ENCODE data around the gene STXBP4. TPM values are rescaled to one million over a fixed set of nuclear protein-coding genes. Genes with fewer than 3 reads are reported as not detected.

Gene STXBP4
- total and polyA plus RNA-seq, 7 experiments from 2014 or later = 3.2 to 12.1 (median 8.6) TPM

GRCh38 chr17:54976316-54976715 lies 7.8 kb downstream of the STXBP4 start:
- Histone ChIP-seq H3K9me3 (ENCODE audit: control insufficient read depth in 2 of 3, low read length in 3 of 3) (no peaks in the 10 kb centered on the region), H3K36me3 (ENCODE audit: control insufficient read depth in 2 of 3, insufficient read depth in 3 of 3, low read length in 3 of 3) (no peaks in the 10 kb centered on the region), H3K4me3 (ENCODE audit: low read length) (no peak overlapping the region), H3K27me3 (ENCODE audit: control insufficient read depth in 2 of 2, insufficient read depth in 2 of 2, low read length in 2 of 2) (no peaks in the 10 kb centered on the region), H3K27ac (ENCODE audit: low read depth, low read length) (no peak overlapping the region), H3K4me1 (ENCODE audit: control insufficient read depth in 2 of 2, insufficient read depth in 2 of 2, low read length in 2 of 2) (no peaks in the 10 kb centered on the region)
- H3K36me3 Mint-ChIP-seq = peaks cover 2 to 13% (median 6%) of the 10 kb centered on the region in 5 donors
- H3K4me1 Mint-ChIP-seq = peaks cover 0 to 19% (median 11%) of the 10 kb centered on the region in 7 donors
- no peak for ATAC-seq
- peaks cover 0 to 14% (median 0%) of the 10 kb centered on the region in 11 donors for H3K9me3 Mint-ChIP-seq
- intact Hi-C loops (cut with micrococcal nuclease) = no loop called here
- no peak overlapping the region for H3K4me3 Mint-ChIP-seq
- POLR2A ChIA-PET = interaction anchor here (0.6 kb wide), 1 partner anchor 17 kb away, joined by 4 read pairs; no protein-coding TSS in a partner anchor
- H3K27me3 Mint-ChIP-seq = no peaks in the 10 kb centered on the region
- DNase-seq = no peak
- CTCF ChIA-PET = no interaction called here
- no peak overlapping the region for H3K27ac Mint-ChIP-seq

- ChIA-PET POLR2A (interaction anchor here (1.0 kb wide), 1 partner anchor 8 kb away, joined by 3 read pairs; no protein-coding TSS in a partner anchor), CTCF (interaction anchor here (0.6 kb wide), 1 partner anchor 14 kb away, joined by 3 read pairs; no protein-coding TSS in a partner anchor)
- intact Hi-C loops (cut with micrococcal nuclease) = no loop called here
- Mint-ChIP-seq H3K4me1 (peaks cover 0 to 13% (median 8%) of the 10 kb centered on the region in 7 donors), H3K36me3 (peaks cover 2 to 13% (median 6%) of the 10 kb centered on the region in 5 donors), H3K4me3 (no peak overlapping the region), H3K27ac (no peak overlapping the region), H3K9me3 (peaks cover 0 to 14% (median 0%) of the 10 kb centered on the region in 11 donors), H3K27me3 (no peaks in the 10 kb centered on the region)
- no peaks in the 10 kb centered on the region for H3K27me3 ChIP-seq (ENCODE audit: control insufficient read depth in 2 of 2, insufficient read depth in 2 of 2, low read length in 2 of 2)
- no peaks in the 10 kb centered on the region for H3K4me1 ChIP-seq (ENCODE audit: control insufficient read depth in 2 of 2, insufficient read depth in 2 of 2, low read length in 2 of 2)
- H3K27ac ChIP-seq (ENCODE audit: low read depth, low read length) = no peak overlapping the region
- no peaks in the 10 kb centered on the region for H3K9me3 ChIP-seq (ENCODE audit: control insufficient read depth in 2 of 3, low read length in 3 of 3)
- H3K36me3 ChIP-seq (ENCODE audit: control insufficient read depth in 2 of 3, insufficient read depth in 3 of 3, low read length in 3 of 3) = no peaks in the 10 kb centered on the region
- no peak overlapping the region for H3K4me3 ChIP-seq (ENCODE audit: low read length)
- no peak for DNase-seq
- ATAC-seq = no peak
These were observed 9.2 kb downstream of the STXBP4 start for GRCh38 chr17:54977744-54978143.

GRCh38 chr17:54979657-54980056 lies 11.1 kb downstream of the STXBP4 start:
- ChIA-PET CTCF (interaction anchor here (0.6 kb wide), 1 partner anchor 60 kb away, joined by 3 read pairs; no protein-coding TSS in a partner anchor), POLR2A (no interaction called here)

DNA sequence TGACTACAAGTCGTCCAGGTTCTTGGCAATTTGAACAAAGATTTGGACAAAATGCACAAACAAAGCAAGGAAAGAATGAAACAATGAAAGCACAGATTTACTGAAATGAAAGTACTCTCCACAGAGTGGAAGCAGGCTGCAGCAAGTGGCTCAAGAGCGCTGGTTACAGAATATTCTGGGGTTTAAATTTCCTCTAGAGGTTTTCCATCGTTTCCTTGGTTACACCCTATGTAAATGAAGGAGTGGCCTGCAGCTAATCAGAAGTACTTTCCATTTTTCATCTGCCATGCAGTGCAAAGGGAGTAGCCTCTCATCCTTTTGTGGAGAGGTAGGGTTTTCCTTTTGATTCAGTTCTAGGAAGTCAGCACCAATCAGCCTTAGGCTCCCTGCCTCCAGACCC lies 11.8 kb downstream of the STXBP4 start:
- no peak overlapping the region for H3K27ac ChIP-seq (ENCODE audit: low read depth, low read length)
- H3K4me3 ChIP-seq (ENCODE audit: low read length) = no peak overlapping the region
- Mint-ChIP-seq H3K36me3 (peaks cover 2 to 13% (median 9%) of the 10 kb centered on the region in 5 donors), H3K9me3 (peaks cover 0 to 14% (median 0%) of the 10 kb centered on the region in 11 donors), H3K27me3 (no peaks in the 10 kb centered on the region), H3K4me3 (no peak overlapping the region), H3K4me1 (peaks cover 0 to 12% (median 9%) of the 10 kb centered on the region in 7 donors), H3K27ac (no peak overlapping the region)
- DNase-seq (no peak), ATAC-seq (no peak)
- H3K36me3 ChIP-seq (ENCODE audit: control insufficient read depth in 2 of 3, insufficient read depth in 3 of 3, low read length in 3 of 3) = no peaks in the 10 kb centered on the region
- no peaks in the 10 kb centered on the region for H3K9me3 ChIP-seq (ENCODE audit: control insufficient read depth in 2 of 3, low read length in 3 of 3)
- CTCF ChIA-PET = no interaction called here
- H3K27me3 ChIP-seq (ENCODE audit: control insufficient read depth in 2 of 2, insufficient read depth in 2 of 2, low read length in 2 of 2) = no peaks in the 10 kb centered on the region
- H3K4me1 ChIP-seq (ENCODE audit: control insufficient read depth in 2 of 2, insufficient read depth in 2 of 2, low read length in 2 of 2) = no peaks in the 10 kb centered on the region
- POLR2A ChIA-PET = no interaction called here
- intact Hi-C loops (cut with micrococcal nuclease) = no loop called here

More at GRCh38 chr17:54979657-54980056, 11.1 kb downstream of the STXBP4 start:
- DNase-seq (no peak), ATAC-seq (no peak)
- H3K9me3 ChIP-seq (ENCODE audit: control insufficient read depth in 2 of 3, low read length in 3 of 3) = no peaks in the 10 kb centered on the region
- peaks cover 2 to 13% (median 7%) of the 10 kb centered on the region in 5 donors for H3K36me3 Mint-ChIP-seq
- peaks cover 0 to 13% (median 9%) of the 10 kb centered on the region in 7 donors for H3K4me1 Mint-ChIP-seq
- no peak overlapping the region for H3K27ac Mint-ChIP-seq
- no peak overlapping the region for H3K4me3 Mint-ChIP-seq
- H3K36me3 ChIP-seq (ENCODE audit: control insufficient read depth in 2 of 3, insufficient read depth in 3 of 3, low read length in 3 of 3) = no peaks in the 10 kb centered on the region
- no peaks in the 10 kb centered on the region for H3K4me1 ChIP-seq (ENCODE audit: control insufficient read depth in 2 of 2, insufficient read depth in 2 of 2, low read length in 2 of 2)
- no peaks in the 10 kb centered on the region for H3K27me3 Mint-ChIP-seq
- H3K27me3 ChIP-seq (ENCODE audit: control insufficient read depth in 2 of 2, insufficient read depth in 2 of 2, low read length in 2 of 2) = no peaks in the 10 kb centered on the region
- intact Hi-C loops (cut with micrococcal nuclease) = no loop called here
- no peak overlapping the region for H3K27ac ChIP-seq (ENCODE audit: low read depth, low read length)
- H3K9me3 Mint-ChIP-seq = peaks cover 0 to 14% (median 0%) of the 10 kb centered on the region in 11 donors
- no peak overlapping the region for H3K4me3 ChIP-seq (ENCODE audit: low read length)

DNA sequence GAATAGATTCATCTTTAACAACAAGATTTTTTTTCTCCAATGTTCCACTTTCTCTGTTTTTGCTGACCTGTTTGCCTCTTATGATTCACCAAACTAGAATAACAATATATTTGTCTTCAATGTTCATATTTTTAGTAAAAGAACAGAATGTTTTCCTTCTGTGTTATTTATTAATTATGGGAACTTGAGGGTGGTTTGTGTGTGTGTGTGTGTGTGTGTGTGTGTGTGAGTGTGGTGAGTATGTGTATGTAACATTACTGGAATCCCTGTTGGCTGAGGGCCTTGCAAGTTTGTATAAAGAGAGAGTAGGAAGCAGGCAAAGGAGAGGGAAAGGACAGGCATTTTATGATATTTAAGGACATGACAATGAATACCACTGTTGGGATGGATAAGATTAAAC lies 13.8 kb downstream of the STXBP4 start:
- no peaks in the 10 kb centered on the region for H3K27me3 ChIP-seq (ENCODE audit: control insufficient read depth in 2 of 2, insufficient read depth in 2 of 2, low read length in 2 of 2)
- Mint-ChIP-seq H3K9me3 (peaks cover 0 to 14% (median 0%) of the 10 kb centered on the region in 11 donors), H3K36me3 (peaks cover 3 to 13% (median 9%) of the 10 kb centered on the region in 5 donors), H3K4me1 (peaks cover 0 to 6% (median 0%) of the 10 kb centered on the region in 7 donors), H3K4me3 (no peak overlapping the region), H3K27ac (no peak overlapping the region), H3K27me3 (no peaks in the 10 kb centered on the region)
- no peak overlapping the region for H3K4me3 ChIP-seq (ENCODE audit: low read length)
- ChIA-PET CTCF (no interaction called here), POLR2A (no interaction called here)
- H3K27ac ChIP-seq (ENCODE audit: low read depth, low read length) = no peak overlapping the region
- no peak for ATAC-seq
- no peaks in the 10 kb centered on the region for H3K36me3 ChIP-seq (ENCODE audit: control insufficient read depth in 2 of 3, insufficient read depth in 3 of 3, low read length in 3 of 3)
- no peak for DNase-seq
- H3K9me3 ChIP-seq (ENCODE audit: control insufficient read depth in 2 of 3, low read length in 3 of 3) = no peaks in the 10 kb centered on the region
- intact Hi-C loops (cut with micrococcal nuclease) = no loop called here
- no peaks in the 10 kb centered on the region for H3K4me1 ChIP-seq (ENCODE audit: control insufficient read depth in 2 of 2, insufficient read depth in 2 of 2, low read length in 2 of 2)

DNA sequence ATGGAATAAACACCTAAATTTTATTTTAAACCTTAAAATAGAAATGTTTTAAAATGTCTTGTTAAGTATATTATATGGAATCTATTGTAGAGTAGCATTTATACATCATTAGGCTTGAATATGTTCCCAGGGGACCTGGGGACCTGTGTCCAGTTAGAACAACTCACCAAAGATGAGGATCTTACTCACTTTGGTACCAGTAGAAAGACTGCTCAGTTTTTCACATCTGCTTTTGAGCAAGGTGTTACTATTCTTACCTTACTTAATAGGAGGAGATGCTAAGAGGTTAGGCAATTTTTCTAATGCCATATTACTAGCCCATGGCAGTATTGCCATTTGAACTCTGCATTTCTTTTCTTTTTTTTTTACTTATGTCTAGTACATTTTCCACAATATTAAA lies 14.7 kb downstream of the STXBP4 start:
- no peak overlapping the region for H3K27ac Mint-ChIP-seq
- intact Hi-C loops (cut with micrococcal nuclease) = no loop called here
- ATAC-seq (no peak), DNase-seq (no peak)
- no peaks in the 10 kb centered on the region for H3K9me3 ChIP-seq (ENCODE audit: control insufficient read depth in 2 of 3, low read length in 3 of 3)
- H3K27me3 ChIP-seq (ENCODE audit: control insufficient read depth in 2 of 2, insufficient read depth in 2 of 2, low read length in 2 of 2) = no peaks in the 10 kb centered on the region
- H3K4me3 Mint-ChIP-seq = no peak overlapping the region
- no peaks in the 10 kb centered on the region for H3K36me3 ChIP-seq (ENCODE audit: control insufficient read depth in 2 of 3, insufficient read depth in 3 of 3, low read length in 3 of 3)
- H3K27ac ChIP-seq (ENCODE audit: low read depth, low read length) = no peak overlapping the region
- H3K4me1 Mint-ChIP-seq = peaks cover 0 to 6% (median 0%) of the 10 kb centered on the region in 7 donors
- ChIA-PET CTCF (no interaction called here), POLR2A (no interaction called here)
- peaks cover 0 to 14% (median 0%) of the 10 kb centered on the region in 11 donors for H3K9me3 Mint-ChIP-seq
- no peaks in the 10 kb centered on the region for H3K27me3 Mint-ChIP-seq
- H3K4me3 ChIP-seq (ENCODE audit: low read length) = no peak overlapping the region
- H3K4me1 ChIP-seq (ENCODE audit: control insufficient read depth in 2 of 2, insufficient read depth in 2 of 2, low read length in 2 of 2) = no peaks in the 10 kb centered on the region
- peaks cover 3 to 13% (median 9%) of the 10 kb centered on the region in 5 donors for H3K36me3 Mint-ChIP-seq

DNA sequence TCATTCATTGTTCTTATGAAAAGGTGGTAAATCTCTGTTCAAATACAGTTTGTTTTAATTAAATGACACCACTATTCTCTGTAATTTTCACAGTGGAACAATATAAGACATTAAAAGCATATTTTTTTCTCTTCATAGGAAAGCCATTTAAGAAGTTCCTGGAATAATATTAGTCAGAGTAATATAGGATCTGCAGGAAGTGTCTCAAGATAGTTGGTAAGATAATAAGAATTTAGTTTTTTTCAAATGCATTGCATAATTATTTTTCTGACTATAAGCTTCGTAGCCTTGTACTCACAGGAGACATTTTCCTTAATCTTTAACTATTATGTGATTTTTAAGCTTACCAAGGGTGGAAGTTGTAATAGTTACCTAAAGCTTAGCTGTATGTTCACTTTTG lies 16.9 kb downstream of the STXBP4 start:
- ChIA-PET POLR2A (no interaction called here), CTCF (no interaction called here)
- intact Hi-C loops (cut with micrococcal nuclease) = loop anchor here in 1 of 2 donors (5.0 kb wide), 1 partner anchor 437 kb away; the partner anchor contains the start of gene MMD
- H3K9me3 Mint-ChIP-seq = peaks cover 0 to 4% (median 0%) of the 10 kb centered on the region in 11 donors
- Histone ChIP-seq H3K4me1 (ENCODE audit: control insufficient read depth in 2 of 2, insufficient read depth in 2 of 2, low read length in 2 of 2) (no peaks in the 10 kb centered on the region), H3K27ac (ENCODE audit: low read depth, low read length) (no peak overlapping the region), H3K9me3 (ENCODE audit: control insufficient read depth in 2 of 3, low read length in 3 of 3) (no peaks in the 10 kb centered on the region), H3K4me3 (ENCODE audit: low read length) (no peak overlapping the region), H3K27me3 (ENCODE audit: control insufficient read depth in 2 of 2, insufficient read depth in 2 of 2, low read length in 2 of 2) (no peaks in the 10 kb centered on the region), H3K36me3 (ENCODE audit: control insufficient read depth in 2 of 3, insufficient read depth in 3 of 3, low read length in 3 of 3) (no peaks in the 10 kb centered on the region)
- no peak overlapping the region for H3K4me3 Mint-ChIP-seq
- H3K27ac Mint-ChIP-seq = no peak overlapping the region
- DNase-seq (no peak), ATAC-seq (no peak)
- H3K36me3 Mint-ChIP-seq = peaks cover 0 to 13% (median 4%) of the 10 kb centered on the region in 5 donors
- peaks cover 0 to 4% (median 0%) of the 10 kb centered on the region in 7 donors for H3K4me1 Mint-ChIP-seq
- H3K27me3 Mint-ChIP-seq = no peaks in the 10 kb centered on the region
